Activated CD8-positive, alpha-beta memory T cell treated with anti-CD3 and anti-CD28 coated beads for 24 hours (primary cell): ENCODE measurements around the gene MFAP2.
A peak's percentile ranks its signal among the peaks of the same experiment; 100 is the strongest.

ENCODE experiments used
- DNase-seq: peaks from one replicate; pipeline ENCODE4 v3.0.0-alpha.2; 2020

The MFAP2 gene, protein sequence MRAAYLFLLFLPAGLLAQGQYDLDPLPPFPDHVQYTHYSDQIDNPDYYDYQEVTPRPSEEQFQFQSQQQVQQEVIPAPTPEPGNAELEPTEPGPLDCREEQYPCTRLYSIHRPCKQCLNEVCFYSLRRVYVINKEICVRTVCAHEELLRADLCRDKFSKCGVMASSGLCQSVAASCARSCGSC

DNA sequence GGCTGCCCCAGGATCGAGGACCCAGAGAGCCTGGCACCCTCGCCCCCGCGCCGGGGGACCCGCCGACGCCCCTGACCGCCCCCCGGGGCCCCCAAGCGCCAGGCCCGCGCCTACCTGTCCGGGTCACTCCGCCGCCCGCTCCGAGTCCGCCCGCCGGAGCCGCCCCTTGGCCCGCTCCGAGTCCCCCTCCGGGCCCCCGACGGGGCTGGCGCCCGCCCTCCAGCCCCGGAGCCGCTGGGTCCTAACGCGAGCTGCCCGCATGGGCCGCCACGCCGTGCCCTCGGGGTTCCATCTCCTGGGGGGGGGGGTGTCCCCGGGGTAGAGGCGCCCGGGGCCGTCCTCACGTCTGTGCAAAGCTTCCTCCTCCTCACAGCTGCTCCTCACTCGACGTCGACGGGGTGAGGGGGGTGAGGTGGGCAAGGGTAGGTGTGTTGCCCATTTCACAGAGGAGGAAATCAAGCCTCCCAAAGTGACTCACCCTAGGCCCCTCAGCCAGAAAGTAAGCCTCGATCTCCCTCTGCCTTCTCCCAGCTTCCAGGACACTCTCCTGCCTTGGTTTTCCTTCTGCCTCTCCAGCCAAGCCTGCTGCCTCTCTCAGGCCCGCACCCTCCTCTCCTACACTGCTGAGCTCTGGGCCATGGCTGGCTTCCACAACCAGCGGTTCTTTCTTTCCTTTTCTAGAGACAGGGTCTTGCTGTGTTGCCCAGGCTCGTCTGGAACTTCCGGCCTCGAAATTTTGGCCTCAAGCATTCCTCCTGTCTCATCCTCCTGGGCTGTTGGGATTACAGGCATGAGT lies at the start of gene MFAP2:
MFAP2 (minus strand) TSS at position 148 of the 796 bp plus-strand sequence. CDS start 2,347 bp downstream, outside the sequence.
- DNase-seq = peak; percentile 60

DNA sequence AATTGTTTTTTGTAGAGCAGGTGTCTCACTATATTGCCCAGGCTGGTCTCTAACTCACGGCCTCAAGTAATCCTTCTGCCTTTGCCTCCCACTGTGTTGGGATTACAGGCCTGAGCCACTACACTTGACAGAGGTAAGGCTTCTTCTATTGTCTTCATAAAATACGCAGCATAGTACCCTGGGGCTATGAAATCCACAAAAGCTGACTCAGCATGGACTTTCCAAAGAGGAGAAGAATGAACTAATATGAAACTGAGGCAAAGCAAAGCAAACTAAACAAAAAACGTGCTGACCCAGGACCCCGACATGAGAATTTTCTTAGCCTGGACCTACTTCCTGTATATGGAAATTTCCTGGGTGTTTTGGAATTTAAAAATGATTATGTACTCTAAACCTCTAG lies 49.8 kb upstream of the MFAP2 start:
- DNase-seq = no peak

DNA sequence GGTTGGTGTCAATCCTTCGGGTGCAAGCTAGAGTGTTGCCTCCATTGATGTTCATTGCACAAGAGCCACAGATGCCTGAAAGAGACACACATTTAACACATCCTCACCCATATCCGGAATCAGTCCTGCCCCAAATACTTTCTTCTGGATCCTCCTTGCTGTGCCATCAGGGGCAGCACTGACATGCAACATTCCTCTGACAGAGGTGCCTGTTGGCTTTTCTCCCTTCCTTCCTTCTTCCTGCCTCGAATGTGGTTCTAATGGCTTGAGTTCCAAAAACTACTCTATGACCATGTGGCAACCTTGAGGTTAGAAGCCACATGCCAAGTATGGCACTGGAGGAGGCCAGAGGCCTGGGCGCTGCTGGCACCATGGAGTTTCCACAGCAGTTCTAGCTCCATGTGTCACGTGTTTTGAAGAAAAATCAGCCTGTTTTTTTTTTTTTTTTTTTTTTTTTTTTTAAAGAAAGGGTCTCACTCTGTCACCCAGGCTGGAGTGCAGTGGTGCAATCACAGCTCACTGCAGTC lies 48.3 kb upstream of the MFAP2 start:
- DNase-seq = no peak

DNA sequence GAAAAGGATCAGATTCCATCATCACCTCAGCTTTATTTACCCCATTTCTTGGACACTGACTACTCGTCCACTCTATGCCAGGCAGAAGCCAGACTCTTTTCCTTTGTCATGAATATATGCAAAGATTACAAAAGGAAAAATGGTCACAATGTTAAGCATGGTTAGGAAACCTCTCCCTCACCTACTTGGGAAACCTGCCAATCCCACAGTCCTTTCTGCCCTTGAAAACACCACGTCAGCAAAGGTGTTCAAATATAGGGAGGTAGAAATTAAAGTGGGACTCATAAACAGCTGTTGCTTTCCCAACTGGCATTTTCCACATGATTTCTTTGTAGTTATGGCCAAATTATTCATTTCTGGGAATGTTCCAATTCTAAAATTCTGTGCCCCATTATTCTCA lies 47.5 kb upstream of the MFAP2 start:
- no peak for DNase-seq

DNA sequence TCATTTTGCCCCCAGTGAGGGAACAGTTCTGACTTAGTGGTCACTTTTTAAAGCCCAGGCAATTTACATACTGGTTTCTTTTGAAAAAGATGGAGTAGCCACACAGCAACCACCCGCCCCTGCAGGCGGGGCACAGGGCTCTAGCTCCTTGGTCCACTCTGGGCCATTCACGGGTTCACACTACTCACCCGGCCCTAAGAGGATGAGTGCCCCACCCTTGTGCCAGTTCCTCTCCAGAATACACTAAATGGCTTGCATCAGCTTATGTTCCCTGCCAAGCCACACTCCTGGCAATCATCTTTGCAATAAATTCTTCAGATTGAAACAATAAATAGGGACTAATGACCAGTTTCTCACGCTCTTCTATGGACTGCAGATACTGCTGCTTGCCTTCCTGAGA lies 47.0 kb upstream of the MFAP2 start:
- DNase-seq = no peak

DNA sequence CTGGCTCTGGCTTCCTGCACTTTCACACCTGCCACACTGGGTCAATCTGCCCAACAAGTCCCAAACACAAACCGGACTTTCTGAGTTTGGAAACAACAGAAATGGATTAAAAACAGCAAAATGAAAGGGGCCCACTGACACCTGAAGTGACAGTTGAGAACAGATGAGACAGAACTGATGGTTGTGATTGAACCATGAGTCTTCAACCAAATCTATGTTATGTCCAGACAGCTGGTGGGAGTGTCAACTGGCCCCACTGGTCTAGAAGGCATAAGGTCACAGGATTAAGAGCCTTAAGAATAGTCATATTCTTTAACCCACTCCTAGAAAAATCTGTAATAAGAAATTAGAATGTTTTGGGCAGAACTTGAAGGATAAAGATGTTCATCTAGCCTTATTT lies 44.3 kb upstream of the MFAP2 start:
- DNase-seq = no peak

DNA sequence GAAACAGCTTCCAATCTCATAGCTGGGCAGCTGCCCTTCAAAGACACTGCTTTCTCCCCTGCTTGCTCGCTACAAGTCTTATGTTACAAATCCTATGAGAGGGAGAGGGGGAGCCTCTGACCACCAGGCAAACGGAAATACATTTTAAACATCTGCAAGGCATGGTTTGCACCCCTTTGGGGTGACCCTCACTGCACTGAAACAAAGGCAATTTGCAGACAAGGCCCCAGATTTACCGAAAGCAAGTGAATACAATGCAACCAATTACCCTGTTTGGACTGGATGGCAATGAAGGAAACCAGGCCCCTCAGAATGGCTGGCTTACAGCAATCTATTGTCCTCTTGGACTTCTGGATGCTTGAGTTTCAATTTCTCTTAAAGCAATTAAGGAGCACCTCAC lies 43.2 kb upstream of the MFAP2 start:
- no peak for DNase-seq

DNA sequence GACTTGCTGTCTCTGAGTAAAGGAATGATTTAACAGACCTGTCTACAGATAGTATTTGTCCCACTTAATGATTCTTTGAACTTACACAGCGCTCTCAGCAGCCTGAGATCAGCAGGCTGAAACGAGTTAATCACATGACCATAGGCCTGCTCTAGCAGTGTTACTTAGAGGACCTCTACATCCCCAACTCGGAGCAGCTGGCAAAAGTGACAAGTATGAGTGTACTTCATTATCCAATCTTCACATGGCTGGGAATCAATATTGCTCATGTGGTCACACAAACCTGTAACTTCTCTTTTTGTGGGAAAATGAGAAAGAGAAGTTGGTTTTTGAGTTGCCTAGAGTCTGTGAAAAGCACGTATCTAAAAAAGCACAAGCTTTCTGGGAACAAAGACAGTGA lies 42.7 kb upstream of the MFAP2 start:
- DNase-seq = no peak

DNA sequence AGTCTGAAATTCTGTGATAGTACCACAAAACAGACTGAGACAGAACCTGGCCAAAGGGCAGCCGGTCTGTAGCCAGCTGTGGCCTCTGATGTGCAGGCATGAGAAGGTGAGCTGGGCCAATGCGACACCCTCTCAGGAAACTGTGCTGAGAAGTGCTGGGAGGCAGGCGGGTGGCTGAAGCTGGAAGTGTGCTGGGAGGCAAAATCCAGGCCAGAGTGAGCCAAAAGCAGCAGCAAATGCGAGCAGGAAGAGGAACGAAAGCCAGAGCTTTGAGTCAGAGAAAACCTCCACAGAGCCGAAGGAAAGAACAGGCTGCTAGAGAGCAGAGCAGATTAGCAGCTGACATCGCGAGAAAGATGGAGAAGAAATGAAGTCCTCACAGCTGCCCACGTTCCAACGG lies 41.5 kb upstream of the MFAP2 start:
- DNase-seq = no peak

DNA sequence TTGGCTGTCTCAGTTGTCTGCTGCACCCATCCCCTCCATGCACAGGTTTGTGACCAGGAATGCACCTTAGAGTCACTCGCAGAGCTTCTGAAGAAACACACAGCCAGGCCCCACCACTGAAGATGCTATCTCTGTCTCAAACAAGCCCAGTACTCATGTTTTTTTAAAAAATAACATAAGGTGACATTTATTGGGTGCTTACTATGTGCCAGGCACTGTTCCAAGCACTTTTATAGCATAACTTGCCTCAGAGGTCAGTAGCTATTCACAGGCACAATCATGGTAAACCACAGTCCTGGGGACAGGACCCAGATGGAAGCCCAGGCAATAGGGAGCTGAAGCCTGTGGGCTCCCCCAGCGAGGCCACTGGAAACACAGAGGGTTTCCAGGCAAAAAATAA lies 40.1 kb upstream of the MFAP2 start:
- no peak for DNase-seq

DNA sequence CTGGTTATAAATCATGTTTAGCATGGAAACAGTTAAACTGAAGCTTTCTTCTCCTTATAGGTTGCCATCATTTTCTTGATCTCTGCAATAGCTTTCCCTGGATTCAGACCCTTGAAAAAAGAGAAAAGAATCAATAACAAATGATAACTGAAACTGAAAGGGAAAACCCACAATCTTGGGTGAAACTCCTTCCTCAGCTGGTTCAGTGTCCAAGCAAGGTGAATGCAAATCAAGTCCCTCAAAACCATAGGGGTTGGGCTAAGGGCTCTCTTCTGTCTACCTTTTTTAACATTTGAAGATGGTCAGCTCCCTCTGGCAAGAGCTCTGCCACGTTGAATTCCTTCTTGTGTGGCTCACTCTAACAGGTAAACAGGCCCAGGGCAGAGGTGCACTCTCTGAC lies 38.4 kb upstream of the MFAP2 start:
- DNase-seq = no peak

DNA sequence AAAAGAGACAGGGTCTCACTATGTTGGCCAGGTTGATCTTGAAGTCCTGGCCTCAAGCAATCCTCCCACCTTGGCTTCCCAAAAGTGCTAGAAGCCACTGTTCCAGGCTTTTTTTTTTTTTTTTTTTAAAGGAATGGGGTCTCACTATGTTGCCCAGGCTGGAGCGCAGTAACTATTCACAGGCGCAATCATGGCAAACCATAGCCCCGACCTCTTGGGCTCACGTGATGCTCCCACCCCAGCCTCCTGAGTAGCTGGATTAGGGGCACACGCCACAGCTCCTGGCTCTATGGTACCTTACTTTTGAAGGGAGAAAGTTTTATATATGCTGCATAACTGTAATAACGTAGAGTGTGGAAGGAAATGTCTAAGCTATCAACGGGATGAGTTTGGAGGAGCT lies 37.0 kb upstream of the MFAP2 start:
- no peak for DNase-seq

DNA sequence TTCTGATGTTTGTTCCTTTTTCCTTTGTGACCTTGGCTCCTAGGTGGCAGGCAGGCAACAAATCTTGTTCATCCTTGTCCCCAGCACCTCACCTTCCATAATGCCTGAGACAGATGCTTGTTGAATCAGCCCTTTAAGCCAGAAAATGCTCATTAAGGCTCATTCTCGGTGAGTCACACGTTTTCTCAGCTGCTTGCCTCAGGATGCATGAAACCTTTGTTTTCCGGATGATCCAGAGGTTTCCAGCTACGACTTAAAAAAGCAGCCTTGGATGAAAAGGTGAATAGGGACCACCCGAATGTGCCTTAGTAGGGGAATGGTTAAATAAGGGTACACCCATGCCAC lies 35.9 kb upstream of the MFAP2 start:
- no peak for DNase-seq

DNA sequence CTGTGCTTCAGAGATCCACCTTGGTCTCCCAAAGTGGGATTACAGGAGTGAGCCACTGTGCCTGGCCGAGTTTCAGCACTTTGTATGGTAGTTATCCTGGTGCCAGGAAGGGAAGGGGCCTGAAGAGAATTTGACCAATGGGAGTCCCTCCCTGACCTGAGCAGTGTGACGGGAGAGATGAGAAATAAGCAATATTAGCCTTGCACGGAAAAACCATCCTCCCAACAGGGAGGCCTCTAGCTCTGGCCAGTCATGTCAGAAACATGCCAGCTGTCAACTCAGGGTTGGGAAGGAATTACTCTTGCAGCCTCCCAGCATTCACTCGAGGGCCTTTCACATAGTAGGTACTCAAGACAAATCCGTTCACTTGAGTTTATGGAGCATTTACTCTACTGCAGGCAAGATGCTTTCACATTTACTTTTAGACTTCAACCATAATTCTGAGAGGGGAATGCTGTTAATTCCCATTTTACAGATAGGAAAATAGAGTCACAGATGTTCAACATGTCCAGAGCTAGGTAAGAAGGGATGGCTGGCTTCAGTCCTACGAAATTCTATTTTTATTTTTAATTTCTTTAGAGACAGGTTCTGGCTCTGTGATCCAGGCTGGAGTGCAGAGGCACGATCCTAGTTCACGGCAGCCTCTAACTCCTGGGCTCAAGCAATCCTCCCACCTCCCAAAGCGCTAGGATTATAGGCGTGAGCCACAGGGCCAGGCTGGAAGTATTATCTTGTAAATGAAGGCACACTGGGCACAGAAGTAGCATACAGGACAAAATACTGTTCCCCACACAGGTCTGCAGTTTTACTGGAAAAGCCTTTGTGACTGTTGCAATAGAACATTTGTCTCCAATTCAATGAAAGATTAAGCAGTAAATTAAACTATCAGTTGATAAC lies 34.5 kb upstream of the MFAP2 start:
- DNase-seq = no peak

DNA sequence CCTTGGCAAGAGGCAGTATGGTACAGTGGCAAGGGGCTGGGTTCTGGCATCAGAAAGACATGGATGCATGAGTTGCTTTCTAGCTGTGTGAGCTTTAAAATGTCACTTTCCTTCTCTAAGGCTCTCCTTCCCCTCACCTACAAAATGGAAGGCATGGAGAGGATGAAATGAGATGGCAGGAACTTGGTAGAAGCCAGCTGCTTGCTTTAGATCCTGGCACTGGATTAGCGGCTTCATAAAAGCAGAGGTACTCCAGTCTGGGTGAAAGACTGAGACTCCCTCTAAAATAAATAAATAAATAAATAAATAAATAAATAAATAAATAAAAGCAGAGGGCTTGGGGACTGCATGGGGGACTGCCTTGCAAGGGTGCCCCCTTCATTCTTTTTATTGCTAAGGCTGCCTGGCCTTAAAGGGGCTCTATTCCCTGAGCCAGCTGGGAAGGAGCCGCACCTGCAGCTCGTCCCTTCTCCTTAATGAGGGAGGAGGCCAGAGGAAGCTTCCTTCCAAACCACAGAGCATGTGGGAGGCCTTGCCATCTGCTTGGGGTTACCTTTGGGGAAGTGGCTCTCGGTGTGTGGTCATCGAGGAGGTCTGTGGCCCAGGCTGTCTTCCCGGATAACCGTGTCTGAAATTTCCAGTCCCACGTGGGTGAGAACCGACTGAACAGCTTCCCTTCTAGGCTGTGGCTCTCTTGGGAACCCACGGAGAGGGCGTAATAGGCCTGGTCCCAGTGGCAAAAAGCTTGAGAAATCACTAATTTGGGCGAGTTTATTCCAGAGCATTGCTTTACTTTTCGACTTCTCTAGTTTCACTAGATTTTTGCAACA lies 33.3 kb upstream of the MFAP2 start:
- no peak for DNase-seq

DNA sequence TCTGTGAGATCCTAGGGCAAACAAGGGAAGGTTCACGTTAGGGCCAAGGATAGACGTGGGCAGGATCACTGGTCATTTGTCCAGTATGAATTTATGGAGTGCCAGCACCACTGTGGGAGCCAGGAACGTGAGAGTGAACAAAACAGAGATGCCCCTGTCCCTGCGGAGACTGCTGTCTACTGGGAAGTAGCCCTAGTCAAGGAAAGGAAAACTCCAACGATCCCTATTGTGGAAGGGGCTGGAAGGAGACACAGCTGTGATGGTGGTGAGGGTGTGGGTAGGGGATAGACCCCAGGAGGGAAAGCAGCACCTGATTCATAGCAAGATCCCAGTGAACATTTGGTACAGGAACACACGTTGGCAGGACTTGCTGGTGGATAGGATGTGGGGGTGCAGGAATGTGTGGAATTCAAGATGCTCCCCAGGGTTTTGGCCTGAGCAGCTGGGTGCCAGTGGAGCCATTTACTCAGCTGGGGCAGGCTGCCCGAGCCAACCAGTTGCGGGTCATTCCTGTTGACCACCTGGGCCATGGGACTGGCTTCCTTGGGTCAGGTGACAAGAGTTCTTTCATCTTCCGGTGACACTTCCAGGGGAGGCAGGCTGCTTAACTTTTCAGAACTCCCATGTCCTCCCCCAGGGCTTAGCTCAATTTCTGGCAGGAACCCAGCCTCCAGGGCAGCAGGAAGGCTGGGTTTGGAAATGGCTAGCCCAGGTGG lies 32.5 kb upstream of the MFAP2 start:
- no peak for DNase-seq

DNA sequence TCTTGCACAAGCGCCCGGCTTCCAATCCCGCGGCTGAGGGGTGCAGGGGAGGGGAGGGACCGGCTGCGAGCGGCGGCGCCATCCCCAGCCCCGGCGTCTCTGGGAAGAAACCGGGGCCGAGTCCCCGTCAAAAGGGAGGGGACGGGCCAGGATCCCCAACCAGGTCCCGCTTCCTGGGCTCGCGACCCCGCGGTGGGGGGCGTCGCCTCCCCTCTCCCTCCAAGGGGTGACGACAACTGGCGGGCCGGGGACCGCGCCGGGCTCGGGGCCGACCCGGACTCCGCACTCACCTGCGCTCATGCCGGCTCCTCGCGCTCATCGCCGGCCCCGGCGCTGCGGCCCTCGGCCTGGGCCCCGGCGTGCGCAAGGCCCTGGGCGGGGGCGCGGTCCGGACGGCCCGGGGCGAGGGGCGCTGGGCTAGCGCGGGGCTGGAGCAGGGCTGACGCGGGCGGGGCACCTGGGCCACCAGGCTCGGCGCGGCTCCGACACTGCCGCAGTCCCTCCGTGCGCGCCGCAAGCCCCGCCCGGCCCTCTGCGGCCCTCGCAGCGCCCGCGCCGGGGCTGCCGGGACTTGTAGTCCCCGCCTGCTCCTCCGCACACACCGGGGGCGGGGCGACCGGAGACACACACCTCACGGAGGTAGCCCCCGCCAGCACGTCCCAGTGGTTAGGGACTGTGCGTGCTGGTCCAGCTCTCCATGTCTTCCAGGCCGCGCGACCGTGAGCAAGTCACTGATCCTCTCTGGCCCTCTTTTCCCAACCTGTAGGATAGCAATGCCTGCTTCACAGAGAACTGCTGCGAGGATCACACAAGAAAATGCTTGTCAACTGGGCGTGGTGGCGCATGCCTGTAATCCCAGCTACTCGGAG lies 31.3 kb upstream of the MFAP2 start, which contains the start of gene ATP13A2:
ATP13A2 (minus strand) TSS at position 490 of the 869 bp plus-strand sequence; CDS start at position 300, 190 bp downstream.
- DNase-seq = peak; percentile 91

DNA sequence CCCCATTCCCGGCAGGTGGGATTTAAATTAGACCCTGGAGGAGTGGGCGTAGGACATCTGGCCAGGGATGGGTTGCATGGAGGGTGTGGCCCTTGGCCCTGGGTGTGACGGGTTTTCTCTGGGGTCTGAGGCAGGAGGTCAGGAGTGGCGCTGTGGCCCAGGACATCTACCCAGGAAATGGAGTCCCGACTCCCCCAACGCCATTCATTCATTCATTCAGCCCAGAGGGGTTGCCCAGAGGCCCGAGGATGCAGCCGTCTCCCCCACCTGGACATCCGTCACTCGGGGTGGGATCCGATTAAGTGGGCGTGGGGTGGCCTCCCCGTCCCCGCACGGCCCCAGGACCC lies 30.6 kb upstream of the MFAP2 start:
- peak; percentile 58 for DNase-seq

DNA sequence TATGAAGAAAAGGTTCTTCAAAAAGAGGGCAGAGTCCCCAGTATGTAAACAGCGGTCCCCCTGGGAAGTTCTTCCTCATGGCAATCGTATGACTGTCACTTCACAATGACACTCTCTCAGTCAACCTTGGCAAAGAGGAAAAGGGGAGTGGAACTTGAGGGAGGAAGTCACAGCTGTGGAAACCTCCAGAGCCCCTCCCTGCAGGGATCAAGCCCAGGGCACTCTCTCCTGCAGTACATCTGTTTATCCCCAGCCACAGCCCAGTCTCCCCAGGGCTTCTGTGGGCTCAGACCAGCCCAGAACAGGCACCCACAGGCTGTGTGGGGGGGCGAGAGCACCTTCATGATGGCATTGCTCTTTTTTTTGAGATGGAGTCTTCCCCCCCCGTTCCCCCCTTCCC lies 29.3 kb upstream of the MFAP2 start:
- DNase-seq = no peak

DNA sequence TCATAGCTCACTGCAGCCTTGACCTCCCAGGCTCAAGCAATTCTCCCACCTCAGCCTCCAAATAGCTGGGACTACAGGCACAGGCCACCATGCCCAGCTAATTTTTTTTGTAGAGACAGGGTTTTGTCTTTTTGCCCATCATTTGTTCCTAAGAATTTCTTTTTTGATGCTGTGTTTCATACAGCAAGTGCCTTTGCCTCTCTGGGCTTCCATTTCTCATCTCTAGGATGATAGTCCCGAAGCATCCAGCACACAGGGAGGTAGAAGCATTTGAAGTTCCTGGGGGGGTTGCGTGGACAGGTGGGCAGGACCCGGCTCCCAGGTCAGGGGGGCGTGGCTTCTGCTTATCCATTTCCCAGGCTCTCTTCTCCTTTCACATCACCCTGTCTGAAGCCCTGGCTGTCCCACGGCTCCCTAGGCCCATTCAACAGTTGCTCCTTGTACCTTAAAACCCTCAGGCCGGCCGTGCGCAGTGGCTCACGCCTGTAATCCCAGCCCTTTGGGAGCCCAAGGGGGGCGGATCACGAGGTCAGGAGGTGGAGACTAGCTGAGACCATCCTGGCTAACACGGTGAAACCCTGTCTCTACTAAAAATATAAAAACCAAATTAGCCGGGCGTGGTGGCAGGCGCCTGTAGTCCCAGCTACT lies 27.9 kb upstream of the MFAP2 start:
- DNase-seq = no peak
